ENCODE results near the gene ANKRD35. TPM values are rescaled to one million over a fixed set of nuclear protein-coding genes. Genes with fewer than 3 reads are reported as not detected.
A peak's percentile ranks its signal among the peaks of the same experiment; 100 is the strongest.
"Not testable (repeated sequence)": the region's sequence is repeated elsewhere in the genome, so short reads cannot be mapped to it uniquely, and the experiment has no call there.

The ANKRD35 gene
- total RNA-seq, 1 donor from 2014 or later = 1.3 TPM

- no peaks in the 10 kb centered on the region for H3K27me3 ChIP-seq (ENCODE audit: control insufficient read depth, insufficient read depth, low read length)
- no peak for TF ChIP-seq CTCF (IDR thresholded peaks at IDR 0.05; ENCODE audit: insufficient read depth, low read length, severe bottlenecking)
- H3K36me3 ChIP-seq (ENCODE audit: control insufficient read depth, insufficient read depth, low read length) = peaks cover 19% of the 10 kb centered on the region
- FAIRE-seq (no peak), DNase-seq (ENCODE audit: low read depth) (no peak)
- H3K4me3 ChIP-seq (ENCODE audit: low read depth, low read length) = no peak overlapping the region
Observed at GRCh38 chr1:145826030-145826429, 59.6 kb downstream of the ANKRD35 start.

- peaks cover 16% of the 10 kb centered on the region for H3K36me3 ChIP-seq (ENCODE audit: control insufficient read depth, insufficient read depth, low read length)
- no peak for TF ChIP-seq CTCF (IDR thresholded peaks at IDR 0.05; ENCODE audit: insufficient read depth, low read length, severe bottlenecking)
- FAIRE-seq = no peak
Observed at GRCh38 chr1:145824499-145824842, 61.2 kb downstream of the ANKRD35 start.

GRCh38 chr1:145823565-145824498 is 61.8 kb downstream of the ANKRD35 start, which contains the start of the genes POLR3C and RNF115:
Gene POLR3C (plus strand): TSS chr1:145824200. CDS start chr1:145825777, 1,577 bp downstream.
Gene RNF115 (minus strand): TSS chr1:145824095. CDS start chr1:145823873, 222 bp downstream.
- no peaks in the 10 kb centered on the region for H3K27me3 ChIP-seq (ENCODE audit: control insufficient read depth, insufficient read depth, low read length)
- H3K36me3 ChIP-seq (ENCODE audit: control insufficient read depth, insufficient read depth, low read length) = peaks cover 14% of the 10 kb centered on the region
- peak within 1 kb of the TSS; percentile 94 for H3K4me3 ChIP-seq (ENCODE audit: low read depth, low read length)
- no peak for TF ChIP-seq CTCF (IDR thresholded peaks at IDR 0.05; ENCODE audit: insufficient read depth, low read length, severe bottlenecking)
- DNase-seq (ENCODE audit: low read depth) = peak; percentile 66
- no peak for FAIRE-seq

More at GRCh38 chr1:145824499-145824842, 61.2 kb downstream of the ANKRD35 start:
- no peaks in the 10 kb centered on the region for H3K27me3 ChIP-seq (ENCODE audit: control insufficient read depth, insufficient read depth, low read length)
- DNase-seq (ENCODE audit: low read depth) = no peak
- peak overlapping the region; percentile 94 for H3K4me3 ChIP-seq (ENCODE audit: low read depth, low read length)

GRCh38 chr1:145822779-145823331 is 62.8 kb downstream of the ANKRD35 start:
- DNase-seq (ENCODE audit: low read depth); H3K4me3 ChIP-seq (ENCODE audit: low read depth, low read length); FAIRE-seq; H3K27me3 ChIP-seq (ENCODE audit: control insufficient read depth, insufficient read depth, low read length); H3K36me3 ChIP-seq (ENCODE audit: control insufficient read depth, insufficient read depth, low read length): not testable (repeated sequence)

- not testable (repeated sequence) for H3K4me3 ChIP-seq (ENCODE audit: low read depth, low read length); FAIRE-seq; H3K36me3 ChIP-seq (ENCODE audit: control insufficient read depth, insufficient read depth, low read length); H3K27me3 ChIP-seq (ENCODE audit: control insufficient read depth, insufficient read depth, low read length)
- DNase-seq (ENCODE audit: low read depth) = peak; percentile 34
Observed at GRCh38 chr1:145818095-145818494, 67.6 kb downstream of the ANKRD35 start.

Other genes starting within 250 kb of the ANKRD35 start
- gene PDZK1, start 178.5 kb downstream of the ANKRD35 start, total RNA-seq = under 0.01 and 0.26 TPM in 2 replicates
- not detected in 2 replicates for gene CD160, start 166.4 kb downstream of the ANKRD35 start, total RNA-seq
- 8.4 and 9.0 TPM in 2 replicates for gene RNF115, start 61.8 kb downstream of the ANKRD35 start, total RNA-seq
- 22.9 and 28.2 TPM in 2 replicates for gene POLR3C, start 61.7 kb downstream of the ANKRD35 start, total RNA-seq
- gene NUDT17, start 40.2 kb downstream of the ANKRD35 start, total RNA-seq = 0.53 and 1.2 TPM in 2 replicates
- gene PIAS3, start 26.8 kb downstream of the ANKRD35 start, total RNA-seq = 5.0 and 7.8 TPM in 2 replicates
- gene ITGA10, start 24.2 kb upstream of the ANKRD35 start, total RNA-seq = 0.26 and 0.77 TPM in 2 replicates
- gene PEX11B, start 32.9 kb upstream of the ANKRD35 start, total RNA-seq = 22.6 and 26.4 TPM in 2 replicates
- gene RBM8A, start 41.6 kb upstream of the ANKRD35 start, total RNA-seq = 221 and 230 TPM in 2 replicates
- gene LIX1L, start 72.2 kb upstream of the ANKRD35 start, total RNA-seq = 1.8 and 3.4 TPM in 2 replicates
- under 0.01 TPM in 2 replicates for gene ANKRD34A, start 78.7 kb upstream of the ANKRD35 start, total RNA-seq
- 4.7 and 11.0 TPM in 2 replicates for gene POLR3GL, start 78.8 kb upstream of the ANKRD35 start, total RNA-seq
- 9.0 and 913 TPM in 2 replicates for gene TXNIP, start 110.7 kb upstream of the ANKRD35 start, total RNA-seq
- not detected in 2 replicates for gene HJV, start 135.9 kb upstream of the ANKRD35 start, total RNA-seq

Data from bronchial epithelial cell (primary cell).